Breast epithelium (tissue), 3 donors: ENCODE results near the gene HAND1.

Experiments
- POLR2AphosphoS5 ChIP-seq, 3 donors: sonication (generic); formaldehyde crosslinking; IDR thresholded peaks; one replicate each; pipeline ENCODE4 v1.6.1; 2017; ENCODE audit warnings: antibody characterized with exemption in 3 of 3
- TF ChIP-seq, protein P1 (sequence below), 3 donors: fragments of 450-650 bp; IDR thresholded peaks; one replicate each; pipeline ENCODE4 v1.5.1; 2016 to 2017; ENCODE audit warnings: antibody characterized with exemption in 3 of 3, mild to moderate bottlenecking in 3 of 3, moderate library complexity in 3 of 3

DNA sequence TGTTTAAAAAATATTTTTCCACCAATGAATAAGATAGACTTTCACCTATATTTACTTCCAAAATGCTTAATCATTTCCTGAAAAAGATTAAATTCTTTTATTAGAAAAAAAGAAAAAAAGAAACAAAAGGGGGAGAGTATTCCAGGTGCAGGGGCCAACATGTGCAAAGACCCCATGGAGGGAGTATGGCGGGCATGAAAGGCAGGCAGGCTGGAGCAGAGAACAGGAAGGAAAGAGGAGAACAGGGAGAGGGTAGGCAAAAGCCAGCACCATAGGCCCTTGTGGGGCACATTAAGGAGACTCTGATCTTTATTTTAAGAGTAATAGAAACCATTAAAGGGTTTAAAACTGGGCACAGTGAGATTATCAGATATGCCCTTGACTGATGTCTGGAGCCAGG is 48.7 kb downstream of the HAND1 start:
- TF ChIP-seq, protein P1, sequence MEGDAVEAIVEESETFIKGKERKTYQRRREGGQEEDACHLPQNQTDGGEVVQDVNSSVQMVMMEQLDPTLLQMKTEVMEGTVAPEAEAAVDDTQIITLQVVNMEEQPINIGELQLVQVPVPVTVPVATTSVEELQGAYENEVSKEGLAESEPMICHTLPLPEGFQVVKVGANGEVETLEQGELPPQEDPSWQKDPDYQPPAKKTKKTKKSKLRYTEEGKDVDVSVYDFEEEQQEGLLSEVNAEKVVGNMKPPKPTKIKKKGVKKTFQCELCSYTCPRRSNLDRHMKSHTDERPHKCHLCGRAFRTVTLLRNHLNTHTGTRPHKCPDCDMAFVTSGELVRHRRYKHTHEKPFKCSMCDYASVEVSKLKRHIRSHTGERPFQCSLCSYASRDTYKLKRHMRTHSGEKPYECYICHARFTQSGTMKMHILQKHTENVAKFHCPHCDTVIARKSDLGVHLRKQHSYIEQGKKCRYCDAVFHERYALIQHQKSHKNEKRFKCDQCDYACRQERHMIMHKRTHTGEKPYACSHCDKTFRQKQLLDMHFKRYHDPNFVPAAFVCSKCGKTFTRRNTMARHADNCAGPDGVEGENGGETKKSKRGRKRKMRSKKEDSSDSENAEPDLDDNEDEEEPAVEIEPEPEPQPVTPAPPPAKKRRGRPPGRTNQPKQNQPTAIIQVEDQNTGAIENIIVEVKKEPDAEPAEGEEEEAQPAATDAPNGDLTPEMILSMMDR (IDR thresholded peaks at IDR 0.05): no peak
- TF ChIP-seq POLR2AphosphoS5 (IDR thresholded peaks at IDR 0.05): no peak
